Upper lobe of right lung (tissue), 1 donor: Measurements from ENCODE around the gene R3HDM4. TPM values are rescaled to one million over a fixed set of nuclear protein-coding genes. Genes with fewer than 3 reads are reported as not detected.

Experiments
- ATAC-seq: fragments of 200-7000 bp; cut with Tn5 transposase; one replicate; pipeline ENCODE4 v1.9.1; 2020; ENCODE audit warnings: mild to moderate bottlenecking, moderate library complexity
- DNase-seq: peaks from one replicate; pipeline ENCODE4 v3.0.0-alpha.2; 2020
- H3K27ac ChIP-seq: fragments of 200-600 bp; one replicate; pipeline ENCODE4 v1.8.0; 2022
- H3K27me3 ChIP-seq: fragments of 200-600 bp; one replicate; pipeline ENCODE4 v1.8.0; 2022; ENCODE audit warnings: mild to moderate bottlenecking
- H3K36me3 ChIP-seq: fragments of 200-600 bp; one replicate; pipeline ENCODE4 v1.8.0; 2022
- H3K4me1 ChIP-seq: fragments of 200-600 bp; one replicate; pipeline ENCODE4 v1.8.0; 2022
- H3K4me3 ChIP-seq: fragments of 200-600 bp; one replicate; pipeline ENCODE4 v1.8.0; 2022; ENCODE audit warnings: mild to moderate bottlenecking
- H3K9me3 ChIP-seq: fragments of 200-600 bp; one replicate; pipeline ENCODE4 v1.8.0; 2022
- intact Hi-C: fragments of 100-400 bp; cut with DNase I; formaldehyde crosslinking; loops from one replicate; pipeline ENCODE4 v1.11.0; 2022
- total RNA-seq: library from RNA; stranded (reverse); fragmentation: NEBNext Ultra II Directional; extraction: Animal tissue kit (Norgen Biotek cat#: 25700); gene quantifications from one replicate; pipeline ENCODE4 v1.2.1, GENCODE V29; 2021
- TF ChIP-seq, protein P1 (sequence below): fragments of 200-600 bp; IDR thresholded peaks from one replicate; pipeline ENCODE4 v1.8.0; 2022; ENCODE audit warnings: antibody characterized with exemption
- donor health status: DM: no; HTN: yes; CAD: no; lungs with severe emphysema.

R3HDM4 gene
- total RNA-seq, 1 donor from 2014 or later, result 50.7 TPM

GRCh38 chr19:904545-904944 is 8.5 kb downstream of the R3HDM4 start:
- intact Hi-C loops, result no loop called here
- H3K4me3 ChIP-seq, result no peak overlapping the region
- no peaks in the 10 kb centered on the region for H3K9me3 ChIP-seq
- ATAC-seq (no peak), DNase-seq (no peak)
- TF ChIP-seq, protein P1, sequence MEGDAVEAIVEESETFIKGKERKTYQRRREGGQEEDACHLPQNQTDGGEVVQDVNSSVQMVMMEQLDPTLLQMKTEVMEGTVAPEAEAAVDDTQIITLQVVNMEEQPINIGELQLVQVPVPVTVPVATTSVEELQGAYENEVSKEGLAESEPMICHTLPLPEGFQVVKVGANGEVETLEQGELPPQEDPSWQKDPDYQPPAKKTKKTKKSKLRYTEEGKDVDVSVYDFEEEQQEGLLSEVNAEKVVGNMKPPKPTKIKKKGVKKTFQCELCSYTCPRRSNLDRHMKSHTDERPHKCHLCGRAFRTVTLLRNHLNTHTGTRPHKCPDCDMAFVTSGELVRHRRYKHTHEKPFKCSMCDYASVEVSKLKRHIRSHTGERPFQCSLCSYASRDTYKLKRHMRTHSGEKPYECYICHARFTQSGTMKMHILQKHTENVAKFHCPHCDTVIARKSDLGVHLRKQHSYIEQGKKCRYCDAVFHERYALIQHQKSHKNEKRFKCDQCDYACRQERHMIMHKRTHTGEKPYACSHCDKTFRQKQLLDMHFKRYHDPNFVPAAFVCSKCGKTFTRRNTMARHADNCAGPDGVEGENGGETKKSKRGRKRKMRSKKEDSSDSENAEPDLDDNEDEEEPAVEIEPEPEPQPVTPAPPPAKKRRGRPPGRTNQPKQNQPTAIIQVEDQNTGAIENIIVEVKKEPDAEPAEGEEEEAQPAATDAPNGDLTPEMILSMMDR, result no peak
- H3K36me3 ChIP-seq, result peaks cover 4% of the 10 kb centered on the region
- H3K27me3 ChIP-seq, result no peaks in the 10 kb centered on the region
- H3K4me1 ChIP-seq, result peaks cover 13% of the 10 kb centered on the region
- H3K27ac ChIP-seq, result no peak overlapping the region

DNA sequence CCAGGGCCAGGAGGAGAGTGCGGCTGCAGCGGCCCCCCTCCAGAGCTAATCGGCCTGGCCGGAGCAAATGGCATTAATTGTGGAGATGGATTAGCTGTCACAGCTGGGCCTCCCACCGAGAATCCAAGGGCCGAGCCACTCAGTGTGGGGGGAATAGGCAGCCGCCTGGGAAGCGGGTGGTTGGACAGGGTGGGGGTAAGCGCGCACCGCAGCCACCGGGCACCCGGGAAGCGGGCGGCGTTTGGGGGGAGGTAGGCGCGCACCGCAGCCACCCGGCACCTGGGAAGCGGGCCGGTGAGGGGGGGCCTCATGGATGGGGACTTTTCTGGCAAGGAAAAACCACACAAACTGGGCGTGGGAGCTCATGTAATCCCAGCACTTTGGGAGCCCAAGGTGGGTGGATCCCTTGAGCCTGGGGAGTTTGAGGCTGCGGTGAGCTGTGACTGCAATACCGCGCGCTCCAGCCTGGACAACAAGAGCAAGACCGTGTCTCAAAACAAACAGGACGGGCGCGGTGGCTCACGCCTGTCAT is 9.7 kb downstream of the R3HDM4 start:
- TF ChIP-seq, protein P1, result no peak
- no peak overlapping the region for H3K27ac ChIP-seq
- intact Hi-C loops, result no loop called here
- H3K36me3 ChIP-seq, result peaks cover 4% of the 10 kb centered on the region
- ATAC-seq (no peak), DNase-seq (no peak)
- H3K27me3 ChIP-seq, result no peaks in the 10 kb centered on the region
- no peaks in the 10 kb centered on the region for H3K9me3 ChIP-seq
- no peak overlapping the region for H3K4me3 ChIP-seq
- peaks cover 1% of the 10 kb centered on the region for H3K4me1 ChIP-seq

DNA sequence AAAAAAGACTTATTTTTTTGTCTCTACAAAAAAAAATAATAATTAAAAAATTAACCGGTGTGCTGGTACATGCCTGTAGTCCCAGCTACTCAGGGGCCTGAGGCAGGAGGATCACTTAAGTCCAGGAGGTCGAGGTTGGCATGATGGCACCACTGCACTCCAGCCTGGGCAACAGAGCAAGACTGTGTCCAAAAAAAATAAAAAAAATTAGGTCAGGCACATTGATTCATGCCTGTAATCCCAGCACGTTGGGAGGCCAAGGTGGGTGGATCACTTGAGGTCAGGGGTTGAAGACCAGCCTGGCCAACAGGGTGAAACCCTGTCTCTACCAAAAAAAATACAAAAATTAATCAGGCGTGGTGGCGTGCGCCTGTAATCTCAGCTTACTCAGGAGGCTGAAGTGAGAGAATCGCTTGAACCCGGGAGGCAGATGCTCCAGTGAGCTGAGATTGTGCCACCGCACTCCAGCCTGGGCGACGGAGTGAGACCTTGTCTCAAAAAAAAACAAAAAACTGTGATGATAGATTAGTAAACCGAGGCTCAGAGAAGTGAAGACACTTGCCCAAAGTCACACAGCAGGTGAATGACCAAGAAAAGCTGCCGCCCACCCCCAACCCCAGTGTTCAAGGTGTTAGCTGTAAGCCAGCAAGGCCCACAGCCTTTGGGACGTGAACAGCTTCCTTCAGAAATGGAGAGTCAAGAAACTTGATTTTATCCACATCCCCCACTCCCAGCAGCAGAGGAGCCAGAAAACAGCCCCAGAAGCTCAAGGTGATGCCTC is 10.4 kb downstream of the R3HDM4 start:
- no peaks in the 10 kb centered on the region for H3K27me3 ChIP-seq
- ATAC-seq, result no peak
- TF ChIP-seq, protein P1, result no peak
- H3K36me3 ChIP-seq, result peaks cover 4% of the 10 kb centered on the region
- intact Hi-C loops, result no loop called here
- H3K9me3 ChIP-seq, result no peaks in the 10 kb centered on the region
- H3K27ac ChIP-seq, result no peak overlapping the region
- H3K4me3 ChIP-seq, result no peak overlapping the region
- no peak for DNase-seq
- no peaks in the 10 kb centered on the region for H3K4me1 ChIP-seq

DNA sequence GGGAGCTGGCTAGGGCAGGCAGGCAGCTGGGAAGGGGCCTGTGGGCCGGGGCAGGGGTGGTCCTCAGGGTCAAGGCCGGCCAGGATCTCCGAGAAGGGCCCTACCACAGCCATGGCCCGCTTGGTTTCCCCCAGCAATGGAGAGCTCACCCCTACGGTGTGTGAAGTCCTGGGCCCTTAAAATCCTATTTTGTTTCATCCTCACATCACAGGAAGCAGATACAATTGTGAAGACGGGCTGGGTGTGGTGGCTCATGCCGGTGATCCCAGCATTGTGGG is 11.0 kb downstream of the R3HDM4 start:
- Histone ChIP-seq H3K9me3 (no peaks in the 10 kb centered on the region), H3K27me3 (no peaks in the 10 kb centered on the region), H3K36me3 (peaks cover 6% of the 10 kb centered on the region), H3K4me3 (no peak overlapping the region), H3K4me1 (no peaks in the 10 kb centered on the region), H3K27ac (no peak overlapping the region)
- DNase-seq (no peak), ATAC-seq (no peak)
- intact Hi-C loops, result no loop called here
- TF ChIP-seq, protein P1, result no peak

DNA sequence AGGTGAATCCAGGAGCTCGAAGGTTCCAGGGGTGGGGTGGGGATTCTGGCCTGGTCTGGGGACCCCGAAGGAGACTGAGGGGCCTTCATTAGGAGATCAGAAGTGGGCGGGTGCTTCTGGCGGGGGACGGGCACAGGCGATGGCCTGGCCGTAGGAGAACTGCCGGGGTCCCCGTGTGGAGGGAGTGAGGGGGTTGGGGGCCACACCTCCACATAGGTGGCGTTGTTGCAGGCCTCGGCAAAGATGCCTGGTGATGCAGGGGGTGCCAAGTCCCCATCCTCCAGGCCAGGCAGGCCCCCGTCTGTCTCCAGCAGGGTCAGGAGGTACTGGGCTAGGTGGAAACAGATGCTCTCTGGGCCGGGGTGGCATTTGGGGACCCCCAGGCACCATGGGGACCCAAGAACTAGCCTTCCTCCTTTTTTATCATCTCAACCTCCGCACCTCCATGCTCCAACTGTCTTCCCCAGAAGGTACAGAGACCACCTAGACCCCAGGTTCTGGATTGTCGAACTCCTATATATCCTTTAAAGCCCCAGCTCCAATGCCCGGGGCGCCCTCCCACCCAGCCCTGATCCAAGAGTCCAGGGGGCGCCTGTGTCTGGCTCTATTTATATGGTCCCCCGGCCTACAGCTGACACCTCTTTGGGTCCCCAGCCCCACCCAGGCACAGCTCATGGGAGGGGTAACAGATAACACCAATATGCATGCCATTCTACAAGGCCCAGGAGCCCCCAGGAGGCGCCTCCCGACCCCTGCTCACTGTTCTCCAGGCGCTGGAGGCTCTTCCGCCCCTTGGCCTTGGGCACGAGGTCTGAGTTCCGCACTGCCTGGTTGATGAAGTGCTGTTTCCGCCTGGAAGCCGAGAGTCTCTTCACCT is 11.6 kb downstream of the R3HDM4 start:
- intact Hi-C loops, result no loop called here
- Histone ChIP-seq H3K4me3 (no peak overlapping the region), H3K27me3 (no peaks in the 10 kb centered on the region), H3K4me1 (no peaks in the 10 kb centered on the region), H3K9me3 (no peaks in the 10 kb centered on the region), H3K27ac (no peak overlapping the region), H3K36me3 (peaks cover 9% of the 10 kb centered on the region)
- TF ChIP-seq, protein P1, result no peak
- no peak for ATAC-seq
- DNase-seq, result no peak
